Large intestine (tissue), 3 donors: ENCODE measurements around the gene SLC9A8. TPM values are rescaled to one million over a fixed set of nuclear protein-coding genes. Genes with fewer than 3 reads are reported as not detected.
A peak's percentile ranks its signal among the peaks of the same experiment; 100 is the strongest.

Source experiments
- DNase-seq, 2 donors: peaks; one replicate each; pipeline versions ENCODE4 v3.0.0 to v3.0.0-alpha.2; 2013
- H3K27ac ChIP-seq: one replicate; pipeline ENCODE4 v1.5.1; 2013; ENCODE audit warnings: low read length
- H3K27me3 ChIP-seq: 2 replicates; pipeline ENCODE4 v1.6.1; 2013; ENCODE audit warnings: low read length; ENCODE audit not compliant: control insufficient read depth, insufficient read depth
- H3K36me3 ChIP-seq: 2 replicates; pipeline ENCODE4 v1.6.1; 2013; ENCODE audit warnings: low read length; ENCODE audit not compliant: control insufficient read depth, insufficient read depth
- H3K4me1 ChIP-seq: one replicate; pipeline ENCODE4 v1.6.1; 2013; ENCODE audit warnings: low read length; ENCODE audit not compliant: control insufficient read depth, insufficient read depth
- H3K4me3 ChIP-seq: one replicate; pipeline ENCODE4 v1.5.1; 2013; ENCODE audit warnings: low read length
- H3K9me3 ChIP-seq: one replicate; pipeline ENCODE4 v1.6.1; 2013; ENCODE audit warnings: mild to moderate bottlenecking, low read depth, low read length, moderate library complexity; ENCODE audit not compliant: control insufficient read depth
- WGBS: methylation state at CpG from one replicate; pipeline ENCODE4 v1.1.5; 2013; ENCODE audit warnings: low lambda C conversion rate; ENCODE audit not compliant: insufficient coverage; 5-methylcytosine and 5-hydroxymethylcytosine counted together
- polyA plus RNA-seq: library from polyadenylated mRNA; unstranded; fragments of 120-200 nt; gene quantifications from one replicate; pipeline ENCODE4 v1.2.1, GENCODE V29; 2013

The SLC9A8 gene
- polyA plus RNA-seq, 1 donor = 11.3 TPM

DNA sequence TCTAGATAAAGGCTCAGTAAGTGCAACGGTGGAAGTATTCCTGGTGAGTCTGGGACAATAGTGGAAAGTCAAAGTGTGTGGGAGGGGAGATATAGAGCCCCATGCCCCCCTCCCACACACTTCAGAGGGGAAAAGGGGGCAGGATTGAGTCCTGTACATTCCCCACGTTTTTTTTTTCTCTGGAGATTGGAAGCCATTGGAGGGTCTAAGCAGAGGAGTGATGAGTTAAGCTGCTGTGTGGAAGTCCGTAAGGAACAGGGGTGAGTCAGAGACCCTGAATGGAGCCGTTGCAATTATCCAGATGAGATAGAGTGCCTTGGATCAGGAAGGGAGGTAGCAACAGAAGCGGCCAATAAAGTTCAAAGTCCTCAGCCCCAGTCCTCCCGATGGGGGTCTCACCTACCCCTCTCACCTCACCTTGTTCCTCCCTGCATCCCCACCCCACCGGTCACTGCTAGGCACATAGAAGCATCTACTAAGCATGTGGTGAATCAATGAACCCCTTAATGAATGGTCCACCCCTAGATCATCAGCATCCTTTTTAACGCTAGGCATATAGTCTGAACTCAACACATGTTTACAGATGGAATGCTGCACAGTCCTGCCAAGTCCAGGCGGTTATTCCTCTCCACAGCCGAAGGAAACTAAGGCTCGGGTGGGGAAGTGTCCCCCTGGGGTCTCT lies 662 bp upstream of the SLC9A8 start:
- Histone ChIP-seq H3K27me3 (no peaks in the 10 kb centered on the region), H3K27ac (peak overlapping the region; percentile 83), H3K36me3 (peaks cover 12% of the 10 kb centered on the region), H3K4me3 (peak overlapping the region; percentile 85), H3K4me1 (peaks cover 9% of the 10 kb centered on the region), H3K9me3 (no peaks in the 10 kb centered on the region)
- WGBS = no CpG with 5 or more reads among the region's 11 CpGs
- peak in 1 of 2 donors; percentile 39 for DNase-seq

DNA sequence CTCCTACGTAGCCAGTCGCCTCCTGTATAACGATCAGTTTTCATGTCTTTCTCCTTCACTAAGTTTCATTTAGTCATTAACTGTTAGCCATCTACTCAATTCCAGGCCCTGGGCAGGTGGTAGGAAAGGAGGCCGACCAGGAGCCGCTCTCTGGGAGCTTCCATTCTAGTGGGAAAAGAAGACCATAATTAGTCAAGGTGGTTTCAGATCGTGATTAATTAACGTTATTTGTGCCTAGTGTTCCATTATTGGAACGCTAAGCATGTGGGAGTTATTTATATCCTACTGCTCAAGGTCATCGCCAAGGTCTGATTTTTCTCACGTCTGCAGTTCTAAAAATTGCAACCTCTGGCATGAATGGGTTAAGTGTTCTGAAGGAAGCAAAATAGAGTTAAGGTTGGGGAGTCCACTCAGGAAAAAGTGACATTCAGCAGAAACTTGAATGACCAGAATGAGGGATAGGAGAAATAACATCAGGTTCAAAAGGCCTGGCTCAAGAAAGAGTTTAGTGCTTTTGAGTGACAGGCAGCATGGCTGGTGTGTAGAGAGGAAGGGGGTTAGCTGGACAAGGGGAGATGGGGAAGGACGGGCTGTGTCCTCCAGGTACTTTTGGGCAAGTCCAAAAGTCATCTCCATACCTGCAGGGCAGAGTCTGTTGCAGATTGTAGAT lies 812 bp downstream of the SLC9A8 start:
- H3K27me3 ChIP-seq = no peaks in the 10 kb centered on the region
- no peaks in the 10 kb centered on the region for H3K9me3 ChIP-seq
- H3K27ac ChIP-seq = peak overlapping the region; percentile 83
- DNase-seq = peak in 1 of 2 donors; percentile 53
- peaks cover 12% of the 10 kb centered on the region for H3K36me3 ChIP-seq
- peaks cover 9% of the 10 kb centered on the region for H3K4me1 ChIP-seq
- no CpG with 5 or more reads among the region's 11 CpGs for WGBS
- peak overlapping the region; percentile 85 for H3K4me3 ChIP-seq

DNA sequence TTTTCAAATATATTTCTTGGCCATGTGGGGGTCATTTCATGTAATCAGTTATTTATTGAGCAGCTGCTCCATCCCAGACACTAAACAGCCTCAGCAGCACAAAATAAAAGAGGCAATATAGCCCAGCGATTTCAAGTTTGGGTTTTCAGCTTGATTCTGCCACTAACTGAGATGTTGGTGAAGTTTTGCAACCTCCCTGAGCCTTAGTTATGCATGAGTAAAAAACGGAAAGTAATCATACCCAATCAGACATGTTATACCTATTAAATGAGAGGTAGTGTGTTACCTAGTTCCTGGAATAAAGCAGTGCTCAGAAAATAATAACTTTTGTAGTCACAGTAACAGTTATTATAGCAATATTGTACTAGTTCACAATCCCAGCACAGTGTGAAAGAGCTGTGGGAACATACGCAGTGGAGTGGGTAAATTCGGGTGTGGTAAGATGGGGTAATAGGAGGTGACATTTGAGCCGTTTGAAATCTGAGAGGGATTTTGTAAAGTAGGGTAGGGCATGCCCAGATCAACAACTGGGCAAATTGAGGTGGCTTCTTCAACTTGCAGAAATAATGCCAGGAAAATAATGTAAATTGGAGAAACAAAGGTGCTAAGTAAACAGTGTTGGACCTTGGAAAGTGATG lies 1.5 kb downstream of the SLC9A8 start:
- WGBS = 100% methylated on average over 1 of the region's 5 CpGs
- Histone ChIP-seq H3K27ac (peak overlapping the region; percentile 83), H3K4me3 (no peak overlapping the region)

DNA sequence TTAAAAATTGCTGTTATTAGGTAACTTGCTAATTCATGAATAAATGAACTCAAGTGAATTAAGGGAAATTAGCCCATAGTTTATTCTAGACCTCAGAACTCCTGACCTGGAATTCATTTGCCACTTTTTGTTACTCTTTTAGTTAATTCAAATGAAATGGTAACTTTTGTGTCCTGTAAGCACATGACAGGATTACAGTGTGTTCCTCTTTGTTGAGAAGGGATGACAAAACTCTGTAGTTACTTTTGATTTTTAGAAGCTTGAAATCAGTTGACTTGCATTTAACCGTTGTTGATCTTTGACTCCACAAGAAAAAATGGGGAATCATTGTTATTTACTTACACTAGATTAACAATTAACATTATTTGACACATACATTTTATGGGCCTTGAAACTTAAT lies 6.2 kb downstream of the SLC9A8 start:
- H3K27ac ChIP-seq = no peak overlapping the region
- H3K36me3 ChIP-seq = peaks cover 27% of the 10 kb centered on the region
- H3K4me1 ChIP-seq = peaks cover 2% of the 10 kb centered on the region
- H3K4me3 ChIP-seq = no peak overlapping the region
- no peaks in the 10 kb centered on the region for H3K9me3 ChIP-seq
- WGBS = no CpG with 5 or more reads among the region's 1 CpG
- no peak for DNase-seq
- H3K27me3 ChIP-seq = no peaks in the 10 kb centered on the region

More for the DNA sequence above, 1.5 kb downstream of the SLC9A8 start:
- H3K27me3 ChIP-seq = no peaks in the 10 kb centered on the region
- DNase-seq = no peak
- peaks cover 9% of the 10 kb centered on the region for H3K4me1 ChIP-seq
- H3K9me3 ChIP-seq = no peaks in the 10 kb centered on the region
- H3K36me3 ChIP-seq = peaks cover 12% of the 10 kb centered on the region

DNA sequence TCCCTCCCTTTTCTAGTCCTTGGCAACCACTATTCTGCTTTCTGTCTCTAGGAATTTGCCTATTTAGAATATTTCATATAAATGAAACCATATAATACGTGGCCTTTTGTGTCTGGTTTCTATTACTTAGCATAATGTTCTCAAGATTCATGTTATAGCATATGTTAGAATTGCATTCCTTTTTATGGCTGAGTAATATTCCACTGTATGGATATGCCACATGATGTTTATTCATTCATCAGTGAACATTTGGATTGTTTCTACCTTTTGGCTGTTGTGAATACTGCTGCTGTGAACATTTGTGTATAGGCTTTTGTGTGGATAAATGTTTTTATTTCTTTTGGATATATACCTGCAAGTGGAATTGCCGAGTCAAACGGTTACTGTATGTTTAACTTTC lies 7.1 kb downstream of the SLC9A8 start:
- no peaks in the 10 kb centered on the region for H3K27me3 ChIP-seq
- no peak for DNase-seq
- WGBS = 100% methylated on average over 1 of the region's 3 CpGs
- no peaks in the 10 kb centered on the region for H3K9me3 ChIP-seq
- peaks cover 32% of the 10 kb centered on the region for H3K36me3 ChIP-seq
- no peaks in the 10 kb centered on the region for H3K4me1 ChIP-seq
- no peak overlapping the region for H3K27ac ChIP-seq
- H3K4me3 ChIP-seq = no peak overlapping the region

DNA sequence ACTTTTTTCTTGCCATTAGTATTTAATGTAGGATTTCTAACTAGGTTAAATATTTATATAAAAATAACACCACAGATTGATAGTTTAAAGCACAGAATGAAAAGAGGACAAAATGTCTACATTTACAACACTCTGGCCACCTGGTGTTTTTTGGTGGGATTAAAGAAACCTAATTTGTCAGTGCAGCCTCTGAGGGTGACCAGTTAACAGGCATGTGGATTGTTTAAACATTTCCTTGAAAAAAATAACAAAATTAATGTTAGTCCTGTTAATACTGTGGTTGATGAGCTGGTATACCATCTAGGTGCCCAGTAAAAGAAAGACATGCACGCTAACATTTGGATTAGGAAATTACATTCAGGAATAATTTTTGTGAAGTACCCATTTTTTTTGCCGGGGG lies 8.8 kb downstream of the SLC9A8 start:
- no peak overlapping the region for H3K27ac ChIP-seq
- H3K9me3 ChIP-seq = no peaks in the 10 kb centered on the region
- WGBS = 80% methylated on average over 1 of the region's 2 CpGs
- no peaks in the 10 kb centered on the region for H3K27me3 ChIP-seq
- no peak for DNase-seq
- no peaks in the 10 kb centered on the region for H3K4me1 ChIP-seq
- no peak overlapping the region for H3K4me3 ChIP-seq
- H3K36me3 ChIP-seq = peaks cover 26% of the 10 kb centered on the region

DNA sequence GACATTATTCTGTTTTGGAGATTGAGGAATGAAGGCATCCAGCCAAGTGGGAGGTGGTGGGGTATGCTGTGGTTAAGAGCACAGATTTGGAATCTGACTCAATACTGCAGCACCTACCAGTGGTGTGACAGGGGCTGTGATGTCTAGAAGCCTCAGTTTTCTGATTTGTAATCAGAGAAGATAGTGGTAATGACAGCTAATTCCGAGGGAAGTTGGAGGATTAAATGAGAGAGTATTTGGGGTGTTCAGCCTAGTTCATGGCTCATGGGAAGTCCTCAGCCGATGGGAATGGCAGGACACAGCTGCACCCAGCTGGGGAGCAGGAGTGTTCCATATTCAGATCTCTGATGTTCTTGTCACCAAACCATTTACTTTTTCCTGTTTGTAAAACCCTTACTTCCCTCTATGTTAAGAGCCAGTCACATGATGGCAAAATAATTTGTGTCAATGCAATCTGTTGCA lies 9.3 kb downstream of the SLC9A8 start:
- no peaks in the 10 kb centered on the region for H3K4me1 ChIP-seq
- no peak overlapping the region for H3K27ac ChIP-seq
- no peaks in the 10 kb centered on the region for H3K27me3 ChIP-seq
- WGBS = 67% methylated on average over 1 of the region's 2 CpGs
- no peaks in the 10 kb centered on the region for H3K9me3 ChIP-seq
- peaks cover 26% of the 10 kb centered on the region for H3K36me3 ChIP-seq
- DNase-seq = no peak
- no peak overlapping the region for H3K4me3 ChIP-seq

DNA sequence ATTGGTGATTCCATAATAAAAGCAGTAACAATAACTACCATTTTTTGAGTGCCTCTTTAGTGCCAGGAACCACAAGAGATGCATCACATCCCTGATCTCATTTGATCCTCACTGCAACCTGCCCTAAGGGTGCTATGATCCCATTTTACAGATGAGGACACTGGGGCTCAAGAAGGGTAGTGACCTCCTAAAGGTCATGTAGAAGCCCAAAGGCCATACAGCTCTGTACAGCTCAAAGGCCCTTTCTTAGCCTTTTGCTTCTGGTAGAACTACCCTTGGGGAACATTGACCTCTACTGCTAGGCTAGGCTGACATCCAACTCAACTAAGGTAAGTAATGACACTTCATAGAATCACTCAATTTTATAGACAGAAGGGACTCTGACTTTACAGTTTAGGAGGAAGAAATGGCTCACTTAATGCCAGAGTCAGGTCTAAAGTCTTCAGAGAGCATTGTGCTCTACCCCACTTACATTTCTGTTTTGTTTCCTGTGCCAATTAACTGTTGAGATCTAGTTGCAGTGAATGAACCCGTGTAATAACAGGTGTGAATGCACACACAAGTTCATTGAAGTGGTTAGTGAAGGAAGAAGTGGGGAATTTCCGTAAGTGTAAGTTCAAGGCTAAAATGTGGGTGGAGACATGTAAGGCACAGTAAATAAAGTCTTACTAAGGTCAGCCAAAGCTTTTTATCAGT lies 10.7 kb downstream of the SLC9A8 start:
- H3K9me3 ChIP-seq = no peaks in the 10 kb centered on the region
- no peak for DNase-seq
- H3K36me3 ChIP-seq = peaks cover 30% of the 10 kb centered on the region
- H3K4me1 ChIP-seq = no peaks in the 10 kb centered on the region
- WGBS = 56% methylated on average over 1 of the region's 2 CpGs
- H3K27ac ChIP-seq = no peak overlapping the region
- no peak overlapping the region for H3K4me3 ChIP-seq
- no peaks in the 10 kb centered on the region for H3K27me3 ChIP-seq

DNA sequence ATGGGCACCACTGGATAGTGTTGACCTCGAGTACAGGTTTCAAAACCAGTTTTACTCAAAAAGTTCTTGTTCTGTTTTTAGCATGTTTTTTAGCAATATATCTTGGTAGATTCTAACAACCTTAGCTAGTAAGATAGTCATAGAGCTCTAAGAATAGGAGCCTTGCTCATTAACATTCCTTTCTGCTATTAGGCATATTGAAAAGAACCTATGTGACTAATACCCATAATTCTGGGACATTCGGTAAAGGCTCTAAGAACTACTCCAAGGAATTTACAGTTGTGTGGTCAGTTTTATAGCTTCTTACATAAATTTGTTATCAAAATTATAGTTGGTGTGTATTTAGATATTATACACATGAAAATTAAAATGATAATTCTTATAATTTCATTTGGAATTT lies 11.6 kb downstream of the SLC9A8 start:
- H3K9me3 ChIP-seq = no peaks in the 10 kb centered on the region
- H3K4me1 ChIP-seq = no peaks in the 10 kb centered on the region
- no peak for DNase-seq
- 100% methylated on average over 1 of the region's 2 CpGs for WGBS
- no peak overlapping the region for H3K4me3 ChIP-seq
- peaks cover 34% of the 10 kb centered on the region for H3K36me3 ChIP-seq
- no peak overlapping the region for H3K27ac ChIP-seq
- H3K27me3 ChIP-seq = no peaks in the 10 kb centered on the region

DNA sequence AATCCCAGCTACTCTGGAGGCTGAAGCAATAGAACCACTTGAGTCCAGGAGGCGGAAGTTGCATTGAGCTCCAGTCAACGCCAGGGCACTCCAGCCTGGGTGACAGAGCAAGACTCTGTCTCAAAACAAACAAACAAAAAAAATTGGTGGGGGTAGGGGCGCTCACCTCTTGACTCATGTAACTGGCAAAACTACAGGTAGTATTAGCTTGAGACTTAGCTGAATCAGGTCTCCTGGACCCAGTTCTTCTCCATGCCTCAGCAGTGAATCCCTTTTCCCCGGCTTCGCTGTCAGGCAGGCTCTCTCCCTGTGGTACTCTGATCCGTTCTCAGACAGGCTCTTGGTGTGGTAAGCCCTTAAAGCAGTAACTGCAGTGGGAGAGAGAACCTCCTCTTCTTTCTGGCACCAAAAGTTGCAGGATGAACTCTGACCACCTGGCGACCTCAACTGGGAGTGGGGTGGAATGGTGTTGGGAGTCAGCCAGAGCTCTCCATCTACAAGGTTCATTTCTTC lies 12.9 kb downstream of the SLC9A8 start:
- no CpG with 5 or more reads among the region's 7 CpGs for WGBS

More for the DNA sequence above, 12.9 kb downstream of the SLC9A8 start:
- no peak overlapping the region for H3K4me3 ChIP-seq
- no peak overlapping the region for H3K27ac ChIP-seq
- peaks cover 33% of the 10 kb centered on the region for H3K36me3 ChIP-seq
- no peaks in the 10 kb centered on the region for H3K4me1 ChIP-seq
- no peak for DNase-seq
- no peaks in the 10 kb centered on the region for H3K9me3 ChIP-seq
- H3K27me3 ChIP-seq = no peaks in the 10 kb centered on the region
